ENCODE data around the gene ERG.
A peak's percentile ranks its signal among the peaks of the same experiment; 100 is the strongest.

Gene ERG

DNA sequence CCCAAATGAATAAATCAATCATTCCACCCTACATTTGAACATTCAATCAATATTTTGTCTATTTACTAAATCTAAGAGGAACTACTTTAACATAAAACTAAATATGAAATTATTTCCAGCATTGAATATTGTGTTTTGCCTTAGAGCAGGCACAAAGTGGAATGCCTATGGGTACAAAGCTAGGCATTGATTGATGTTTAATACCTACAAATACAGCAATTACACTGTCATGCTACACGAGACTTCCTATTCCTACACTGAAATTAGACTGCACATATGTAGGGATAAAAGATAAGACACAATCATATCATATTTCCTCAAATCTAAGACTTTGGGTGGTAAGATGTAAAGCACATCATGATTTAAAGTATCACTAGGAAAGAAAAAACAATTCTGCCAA lies 12.9 kb upstream of the ERG start:
- no peak overlapping the region for H3K4me3 ChIP-seq (ENCODE audit: low read depth, low read length)
- TF ChIP-seq, protein P1, sequence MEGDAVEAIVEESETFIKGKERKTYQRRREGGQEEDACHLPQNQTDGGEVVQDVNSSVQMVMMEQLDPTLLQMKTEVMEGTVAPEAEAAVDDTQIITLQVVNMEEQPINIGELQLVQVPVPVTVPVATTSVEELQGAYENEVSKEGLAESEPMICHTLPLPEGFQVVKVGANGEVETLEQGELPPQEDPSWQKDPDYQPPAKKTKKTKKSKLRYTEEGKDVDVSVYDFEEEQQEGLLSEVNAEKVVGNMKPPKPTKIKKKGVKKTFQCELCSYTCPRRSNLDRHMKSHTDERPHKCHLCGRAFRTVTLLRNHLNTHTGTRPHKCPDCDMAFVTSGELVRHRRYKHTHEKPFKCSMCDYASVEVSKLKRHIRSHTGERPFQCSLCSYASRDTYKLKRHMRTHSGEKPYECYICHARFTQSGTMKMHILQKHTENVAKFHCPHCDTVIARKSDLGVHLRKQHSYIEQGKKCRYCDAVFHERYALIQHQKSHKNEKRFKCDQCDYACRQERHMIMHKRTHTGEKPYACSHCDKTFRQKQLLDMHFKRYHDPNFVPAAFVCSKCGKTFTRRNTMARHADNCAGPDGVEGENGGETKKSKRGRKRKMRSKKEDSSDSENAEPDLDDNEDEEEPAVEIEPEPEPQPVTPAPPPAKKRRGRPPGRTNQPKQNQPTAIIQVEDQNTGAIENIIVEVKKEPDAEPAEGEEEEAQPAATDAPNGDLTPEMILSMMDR (IDR thresholded peaks at IDR 0.05; ENCODE audit: borderline replicate concordance, insufficient read depth, low read depth, low read length) = no peak

DNA sequence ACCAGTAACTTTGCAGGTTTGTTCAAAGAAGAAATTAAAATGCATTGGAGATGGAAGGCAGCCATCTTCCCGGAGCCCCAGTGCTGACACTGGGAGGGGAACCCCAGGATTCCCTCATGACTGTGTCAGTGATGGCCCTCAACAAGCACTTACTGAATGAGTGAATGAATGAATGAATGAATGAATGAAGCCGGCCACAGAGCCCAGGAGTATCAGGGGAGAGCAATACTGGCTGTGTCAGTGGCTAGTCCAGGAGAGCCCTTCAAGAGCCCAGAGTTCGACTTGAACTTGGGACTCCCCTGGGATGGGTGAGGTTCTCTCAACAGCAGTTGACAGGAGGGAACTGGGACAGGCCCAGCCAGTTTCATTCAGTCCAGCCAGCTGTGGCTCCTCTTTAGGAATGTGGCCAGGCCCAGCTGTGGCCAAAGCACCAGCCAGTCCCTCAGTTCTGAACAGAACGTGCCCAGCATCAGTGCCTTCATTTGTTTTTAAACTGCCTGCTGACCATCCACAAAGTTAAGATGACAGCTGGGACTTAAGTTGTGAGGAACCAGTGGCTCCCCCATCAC lies 9.2 kb upstream of the ERG start:
- TF ChIP-seq, protein P1 (IDR thresholded peaks at IDR 0.05; ENCODE audit: borderline replicate concordance, insufficient read depth, low read depth, low read length) = no peak
- H3K4me3 ChIP-seq (ENCODE audit: low read depth, low read length) = no peak overlapping the region

DNA sequence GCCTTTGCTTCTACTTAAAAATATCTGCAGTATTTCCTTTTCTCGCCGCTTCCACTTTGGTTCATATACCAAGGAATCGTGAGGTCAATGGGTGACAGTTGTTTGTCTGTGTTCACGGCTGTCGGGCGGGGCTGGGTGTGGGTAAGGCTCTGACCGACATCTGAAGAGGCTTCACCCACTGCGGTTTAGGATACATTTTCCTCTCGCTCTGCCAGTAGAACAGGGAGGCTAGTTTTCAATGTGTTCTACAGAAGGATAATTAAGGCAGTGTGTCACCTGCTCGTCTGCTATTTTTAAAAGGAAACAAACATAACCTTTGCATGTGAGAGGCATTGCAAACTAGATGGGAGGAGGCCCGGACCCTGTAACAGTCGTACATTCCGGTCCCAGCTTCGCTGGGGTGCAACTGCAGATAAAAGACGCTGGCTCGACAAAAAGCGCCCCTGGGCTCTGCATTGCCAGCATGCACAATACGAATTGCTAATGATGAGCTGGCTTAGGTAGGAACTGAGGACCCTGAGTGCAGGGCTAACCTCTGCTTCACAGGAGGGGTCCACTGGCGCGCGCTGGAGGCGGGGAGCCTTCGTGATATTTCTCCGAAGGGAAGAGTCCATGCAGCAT lies 8.5 kb upstream of the ERG start:
- H3K4me3 ChIP-seq (ENCODE audit: low read depth, low read length) = no peak overlapping the region
- TF ChIP-seq, protein P1 (IDR thresholded peaks at IDR 0.05; ENCODE audit: borderline replicate concordance, insufficient read depth, low read depth, low read length) = no peak

DNA sequence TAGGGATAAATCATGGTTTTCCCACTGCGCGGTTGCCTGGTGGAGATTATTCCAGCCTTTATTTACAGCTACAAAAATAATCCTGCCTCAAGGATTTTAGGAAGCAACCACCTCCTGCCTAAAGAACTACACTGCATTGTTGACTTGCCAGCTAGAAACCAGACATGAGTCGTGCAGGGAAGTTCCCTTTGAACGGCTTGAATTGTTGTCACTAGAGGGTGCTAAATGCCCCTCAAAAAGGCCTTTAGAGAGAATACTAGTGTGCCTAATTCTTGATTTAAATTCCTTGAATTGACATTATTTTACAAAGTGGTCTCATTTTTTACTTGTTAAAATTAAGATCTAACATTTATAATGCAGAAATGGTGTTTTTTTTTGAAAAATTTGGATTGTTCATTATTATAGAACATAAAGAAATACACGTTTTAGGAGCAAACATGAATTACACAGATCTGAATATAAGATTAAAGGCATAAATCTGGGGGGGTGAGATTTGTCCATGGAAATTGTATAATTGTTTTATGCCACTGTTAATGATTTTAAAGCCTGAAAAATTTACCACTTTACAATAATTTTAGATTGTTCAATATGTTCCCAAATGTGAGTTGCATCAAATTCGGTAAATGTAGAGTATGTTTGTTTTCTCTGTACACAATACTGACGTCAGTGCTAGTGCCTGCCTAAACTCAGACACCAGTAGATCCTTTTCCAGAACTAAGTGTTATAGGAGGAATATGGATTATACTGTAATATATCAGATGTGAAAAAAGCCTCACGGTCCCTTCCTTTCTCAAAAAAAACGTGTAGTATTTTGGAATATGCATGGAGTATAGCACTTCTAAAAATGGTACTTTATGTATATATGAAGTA lies 7.6 kb upstream of the ERG start:
- TF ChIP-seq, protein P1 (IDR thresholded peaks at IDR 0.05; ENCODE audit: borderline replicate concordance, insufficient read depth, low read depth, low read length) = peak; percentile 46; the same call in 1 of the 2 replicates
- no peak overlapping the region for H3K4me3 ChIP-seq (ENCODE audit: low read depth, low read length)

DNA sequence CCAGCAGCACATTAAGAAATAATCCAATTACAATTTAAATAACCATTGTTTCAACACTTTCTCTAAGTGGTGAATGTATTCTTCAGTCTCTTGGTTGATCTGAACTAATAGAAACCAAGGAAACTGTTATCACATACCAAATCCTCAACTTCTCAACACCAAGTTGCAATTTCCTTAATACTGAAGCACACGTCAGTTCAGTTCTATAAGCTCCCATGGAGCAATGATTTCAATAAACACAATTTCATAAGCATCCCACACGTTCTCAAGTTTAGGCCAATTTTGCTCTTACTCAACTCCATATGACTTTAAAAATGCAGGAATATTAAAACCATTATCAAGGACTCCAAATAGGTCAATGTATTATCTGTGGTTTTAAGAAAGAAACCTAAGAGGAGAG lies 5.8 kb upstream of the ERG start:
- H3K4me3 ChIP-seq (ENCODE audit: low read depth, low read length) = no peak overlapping the region
- TF ChIP-seq, protein P1 (IDR thresholded peaks at IDR 0.05; ENCODE audit: borderline replicate concordance, insufficient read depth, low read depth, low read length) = no peak

DNA sequence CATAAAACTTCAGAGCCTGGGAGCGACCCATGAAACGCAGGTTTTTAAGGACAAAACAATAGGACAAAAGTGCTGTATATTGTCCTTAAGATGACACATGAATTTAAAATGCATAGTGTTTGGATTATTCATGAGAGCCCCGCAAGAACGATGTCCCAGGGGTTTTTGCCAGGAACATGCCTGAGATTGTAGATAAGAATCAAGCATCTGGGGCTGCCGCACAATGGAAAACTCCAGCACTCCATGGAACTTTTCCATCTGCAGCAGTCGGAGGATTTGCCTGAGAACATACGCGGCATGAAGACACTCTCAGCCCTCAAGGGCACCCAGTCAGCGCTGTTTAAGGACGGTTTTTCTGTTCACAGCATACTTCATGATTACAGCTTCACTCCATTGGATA lies 5.3 kb upstream of the ERG start:
- H3K4me3 ChIP-seq (ENCODE audit: low read depth, low read length) = no peak overlapping the region
- TF ChIP-seq, protein P1 (IDR thresholded peaks at IDR 0.05; ENCODE audit: borderline replicate concordance, insufficient read depth, low read depth, low read length) = no peak

Measured in GM12875 (cell line).